GM12878 (cell line): Measurements from ENCODE around the gene TRAPPC6A. TPM values are rescaled to one million over a fixed set of nuclear protein-coding genes. Genes with fewer than 3 reads are reported as not detected.

ENCODE experiments used
- BMI1 ChIP-seq: fragments of 450-650 bp; IDR thresholded peaks from 2 replicates; pipeline ENCODE4 v1.6.1; 2016; ENCODE audit warnings: mild to moderate bottlenecking, moderate library complexity, borderline replicate concordance
- BRCA1 ChIP-seq: IDR thresholded peaks from 2 replicates; pipeline ENCODE4 v1.6.1; 2011; ENCODE audit warnings: low read depth, low read length, improper control_type of control experiment
- HDAC2 ChIP-seq: fragments of 200-600 bp; sonication (generic); IDR thresholded peaks from 2 replicates; pipeline ENCODE4 v1.6.1; 2017
- NBN ChIP-seq: fragments of 450-650 bp; IDR thresholded peaks from 2 replicates; pipeline ENCODE4 v1.6.1; 2016
- RAD51 ChIP-seq: fragments of 450-650 bp; IDR thresholded peaks from 2 replicates; pipeline ENCODE4 v1.6.1; 2016; ENCODE audit warnings: moderate library complexity, mild to moderate bottlenecking, inconsistent platforms
- TBL1XR1 ChIP-seq: IDR thresholded peaks from 2 replicates; pipeline ENCODE4 v1.6.1; 2012; ENCODE audit warnings: low read depth, low read length, improper control_type of control experiment
- polyA plus RNA-seq, 11 experiments: library from polyadenylated mRNA; depleted of rRNA in 4 of 11; unstranded in 6 of 11; stranded (reverse) in 5 of 11; fragments of >200 nt; fragmentation: Nextera tagmentation in 4 of 11; fragmentation: Illumina TruSeq in 1 of 11; extraction: Ambion mirVana in 4 of 11; extraction: Trizol in 1 of 11; gene quantifications; 1 replicate in 1 of 11; 2 replicates in 10 of 11; pipeline versions ENCODE4 v1.2.1 to v1.2.3, GENCODE V29; 2011 to 2016; ENCODE audit warnings: inconsistent platforms in 2 of 11, missing spikeins in 2 of 11, low read depth in 1 of 11
- total RNA-seq, 4 experiments: library from RNA; depleted of rRNA in 3 of 4; stranded (reverse); fragments of >200 nt in 3 of 4; fragmentation: Illumina TruSeq in 1 of 4; extraction: Trizol in 1 of 4; gene quantifications; 2 replicates each; pipeline versions ENCODE4 v1.2.1 to v1.2.3, GENCODE V29; 2013 to 2021
- TF ChIP-seq, protein P1 (sequence below): IDR thresholded peaks from 2 replicates; pipeline ENCODE4 v1.6.1; 2011; ENCODE audit warnings: borderline replicate concordance, low read depth, mild to moderate bottlenecking, moderate library complexity, mixed read lengths, low read length; ENCODE audit not compliant: insufficient read depth; ENCODE audit errors: extremely low read length
- TF ChIP-seq, protein P2 (sequence below): fragments of 450-650 bp; IDR thresholded peaks from 2 replicates; pipeline ENCODE4 v1.6.1; 2017; ENCODE audit warnings: mild to moderate bottlenecking, moderate library complexity
- TF ChIP-seq, protein P3 (sequence below): fragments of 450-650 bp; IDR thresholded peaks from 2 replicates; pipeline ENCODE4 v1.6.1; 2014; ENCODE audit warnings: mild to moderate bottlenecking

TRAPPC6A gene
- total and polyA plus RNA-seq, 10 of the 15 experiments (the other 5 are each of a cell fraction or from before 2014, with no cell fraction given) = 1.8 to 83.9 (median 35.8) TPM

DNA sequence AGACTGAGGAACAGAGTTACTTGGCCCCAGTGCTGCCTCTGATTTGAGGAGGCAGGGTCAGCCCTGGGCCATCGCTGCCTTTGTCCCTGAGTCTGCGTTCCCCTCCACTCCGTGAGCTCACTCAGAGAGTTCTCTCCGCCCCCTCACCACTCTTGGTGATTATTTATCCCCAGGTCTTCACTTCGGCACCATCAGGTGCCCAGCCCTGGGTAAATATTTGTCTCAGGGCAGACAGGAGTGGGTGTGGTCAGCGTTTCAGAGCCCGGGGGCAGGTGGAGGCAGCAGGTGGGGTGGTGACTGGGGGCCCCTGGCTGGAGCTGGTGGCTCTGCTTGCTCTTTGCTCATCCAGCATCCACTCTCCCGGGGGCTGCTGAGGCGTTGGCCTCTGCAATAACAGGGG is 64.4 kb downstream of the TRAPPC6A start (continued):
- TF ChIP-seq BMI1 = no peak
- TF ChIP-seq BRCA1 = no peak
- TF ChIP-seq RAD51 = no peak
- TF ChIP-seq, protein P1, sequence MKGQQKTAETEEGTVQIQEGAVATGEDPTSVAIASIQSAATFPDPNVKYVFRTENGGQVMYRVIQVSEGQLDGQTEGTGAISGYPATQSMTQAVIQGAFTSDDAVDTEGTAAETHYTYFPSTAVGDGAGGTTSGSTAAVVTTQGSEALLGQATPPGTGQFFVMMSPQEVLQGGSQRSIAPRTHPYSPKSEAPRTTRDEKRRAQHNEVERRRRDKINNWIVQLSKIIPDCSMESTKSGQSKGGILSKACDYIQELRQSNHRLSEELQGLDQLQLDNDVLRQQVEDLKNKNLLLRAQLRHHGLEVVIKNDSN = no peak
- no peak for TF ChIP-seq NBN
- TF ChIP-seq HDAC2 = no peak
- TF ChIP-seq, protein P2, sequence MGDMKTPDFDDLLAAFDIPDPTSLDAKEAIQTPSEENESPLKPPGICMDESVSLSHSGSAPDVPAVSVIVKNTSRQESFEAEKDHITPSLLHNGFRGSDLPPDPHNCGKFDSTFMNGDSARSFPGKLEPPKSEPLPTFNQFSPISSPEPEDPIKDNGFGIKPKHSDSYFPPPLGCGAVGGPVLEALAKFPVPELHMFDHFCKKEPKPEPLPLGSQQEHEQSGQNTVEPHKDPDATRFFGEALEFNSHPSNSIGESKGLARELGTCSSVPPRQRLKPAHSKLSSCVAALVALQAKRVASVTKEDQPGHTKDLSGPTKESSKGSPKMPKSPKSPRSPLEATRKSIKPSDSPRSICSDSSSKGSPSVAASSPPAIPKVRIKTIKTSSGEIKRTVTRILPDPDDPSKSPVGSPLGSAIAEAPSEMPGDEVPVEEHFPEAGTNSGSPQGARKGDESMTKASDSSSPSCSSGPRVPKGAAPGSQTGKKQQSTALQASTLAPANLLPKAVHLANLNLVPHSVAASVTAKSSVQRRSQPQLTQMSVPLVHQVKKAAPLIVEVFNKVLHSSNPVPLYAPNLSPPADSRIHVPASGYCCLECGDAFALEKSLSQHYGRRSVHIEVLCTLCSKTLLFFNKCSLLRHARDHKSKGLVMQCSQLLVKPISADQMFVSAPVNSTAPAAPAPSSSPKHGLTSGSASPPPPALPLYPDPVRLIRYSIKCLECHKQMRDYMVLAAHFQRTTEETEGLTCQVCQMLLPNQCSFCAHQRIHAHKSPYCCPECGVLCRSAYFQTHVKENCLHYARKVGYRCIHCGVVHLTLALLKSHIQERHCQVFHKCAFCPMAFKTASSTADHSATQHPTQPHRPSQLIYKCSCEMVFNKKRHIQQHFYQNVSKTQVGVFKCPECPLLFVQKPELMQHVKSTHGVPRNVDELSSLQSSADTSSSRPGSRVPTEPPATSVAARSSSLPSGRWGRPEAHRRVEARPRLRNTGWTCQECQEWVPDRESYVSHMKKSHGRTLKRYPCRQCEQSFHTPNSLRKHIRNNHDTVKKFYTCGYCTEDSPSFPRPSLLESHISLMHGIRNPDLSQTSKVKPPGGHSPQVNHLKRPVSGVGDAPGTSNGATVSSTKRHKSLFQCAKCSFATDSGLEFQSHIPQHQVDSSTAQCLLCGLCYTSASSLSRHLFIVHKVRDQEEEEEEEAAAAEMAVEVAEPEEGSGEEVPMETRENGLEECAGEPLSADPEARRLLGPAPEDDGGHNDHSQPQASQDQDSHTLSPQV = no peak
- no peak for TF ChIP-seq TBL1XR1
- TF ChIP-seq, protein P3, sequence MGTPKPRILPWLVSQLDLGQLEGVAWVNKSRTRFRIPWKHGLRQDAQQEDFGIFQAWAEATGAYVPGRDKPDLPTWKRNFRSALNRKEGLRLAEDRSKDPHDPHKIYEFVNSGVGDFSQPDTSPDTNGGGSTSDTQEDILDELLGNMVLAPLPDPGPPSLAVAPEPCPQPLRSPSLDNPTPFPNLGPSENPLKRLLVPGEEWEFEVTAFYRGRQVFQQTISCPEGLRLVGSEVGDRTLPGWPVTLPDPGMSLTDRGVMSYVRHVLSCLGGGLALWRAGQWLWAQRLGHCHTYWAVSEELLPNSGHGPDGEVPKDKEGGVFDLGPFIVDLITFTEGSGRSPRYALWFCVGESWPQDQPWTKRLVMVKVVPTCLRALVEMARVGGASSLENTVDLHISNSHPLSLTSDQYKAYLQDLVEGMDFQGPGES = no peak

Other genes with a start within 250 kb of the TRAPPC6A start
Only the 7 nearest of the 18 such genes appear.
- gene ZNF296, start 101.8 kb downstream of the TRAPPC6A start, total RNA-seq (2014; rRNA removed) = 2.0 and 3.5 TPM in 2 replicates
- gene ZNF296, start 101.8 kb downstream of the TRAPPC6A start, total RNA-seq (2014; rRNA removed; fragmentation: Illumina TruSeq; extraction: Trizol) = 0.83 and 0.98 TPM in 2 replicates
- gene ZNF296, start 101.8 kb downstream of the TRAPPC6A start, total RNA-seq (2021) = 21.3 and 23.5 TPM in 2 replicates
- 0.24 and 0.92 TPM in 2 replicates for gene ZNF296, start 101.8 kb downstream of the TRAPPC6A start, polyA plus RNA-seq (2011; rRNA removed)
- 0.53 TPM in 1 of 2 replicates, not detected in the other for gene ZNF296, start 101.8 kb downstream of the TRAPPC6A start, polyA plus RNA-seq (2014; fragmentation: Illumina TruSeq; extraction: Trizol)
- gene ZNF296, start 101.8 kb downstream of the TRAPPC6A start, polyA plus RNA-seq (2014; fragmentation: Nextera tagmentation; extraction: Ambion mirVana) = under 1 TPM in 1 of 2 experiments, not detected in 1; 0.44 TPM
- 7.5 and 11.8 TPM in 2 replicates for gene ZNF296, start 101.8 kb downstream of the TRAPPC6A start, polyA plus RNA-seq (2014; rRNA removed)
- gene ZNF296, start 101.8 kb downstream of the TRAPPC6A start, polyA plus RNA-seq (2016; fragmentation: Nextera tagmentation; extraction: Ambion mirVana) = 10 to 100 TPM; 21.9 to 23.6 TPM
- 36.9 and 44.8 TPM in 2 replicates for gene GEMIN7, start 99.0 kb downstream of the TRAPPC6A start, total RNA-seq (2014; rRNA removed)
- gene GEMIN7, start 99.0 kb downstream of the TRAPPC6A start, total RNA-seq (2014; rRNA removed; fragmentation: Illumina TruSeq; extraction: Trizol) = 25.2 and 26.5 TPM in 2 replicates
- 42.4 and 45.0 TPM in 2 replicates for gene GEMIN7, start 99.0 kb downstream of the TRAPPC6A start, total RNA-seq (2021)
- 27.5 and 43.3 TPM in 2 replicates for gene GEMIN7, start 99.0 kb downstream of the TRAPPC6A start, polyA plus RNA-seq (2011; rRNA removed)
- gene GEMIN7, start 99.0 kb downstream of the TRAPPC6A start, polyA plus RNA-seq (2014; fragmentation: Illumina TruSeq; extraction: Trizol) = 11.7 and 21.1 TPM in 2 replicates
- gene GEMIN7, start 99.0 kb downstream of the TRAPPC6A start, polyA plus RNA-seq (2014; fragmentation: Nextera tagmentation; extraction: Ambion mirVana) = 10 to 100 TPM; 51.6 to 55.3 TPM
- 43.9 and 48.5 TPM in 2 replicates for gene GEMIN7, start 99.0 kb downstream of the TRAPPC6A start, polyA plus RNA-seq (2014; rRNA removed)
- 10 to 100 TPM; 75.5 to 76.7 TPM for gene GEMIN7, start 99.0 kb downstream of the TRAPPC6A start, polyA plus RNA-seq (2016; fragmentation: Nextera tagmentation; extraction: Ambion mirVana)
- 18.3 and 21.3 TPM in 2 replicates for gene PPP1R37, start 85.1 kb downstream of the TRAPPC6A start, total RNA-seq (2014; rRNA removed)
- 4.0 and 5.1 TPM in 2 replicates for gene PPP1R37, start 85.1 kb downstream of the TRAPPC6A start, total RNA-seq (2014; rRNA removed; fragmentation: Illumina TruSeq; extraction: Trizol)
- 15.8 and 20.9 TPM in 2 replicates for gene PPP1R37, start 85.1 kb downstream of the TRAPPC6A start, total RNA-seq (2021)
- gene PPP1R37, start 85.1 kb downstream of the TRAPPC6A start, polyA plus RNA-seq (2011; rRNA removed) = 5.5 and 9.5 TPM in 2 replicates
- gene PPP1R37, start 85.1 kb downstream of the TRAPPC6A start, polyA plus RNA-seq (2014; fragmentation: Illumina TruSeq; extraction: Trizol) = 0.63 and 1.9 TPM in 2 replicates
- under 1 TPM in 1 of 2 experiments, not detected in 1; 0.09 TPM for gene PPP1R37, start 85.1 kb downstream of the TRAPPC6A start, polyA plus RNA-seq (2014; fragmentation: Nextera tagmentation; extraction: Ambion mirVana)
- gene PPP1R37, start 85.1 kb downstream of the TRAPPC6A start, polyA plus RNA-seq (2014; rRNA removed) = 17.5 and 20.7 TPM in 2 replicates
- 1 to 10 TPM; 2.2 to 4.1 TPM for gene PPP1R37, start 85.1 kb downstream of the TRAPPC6A start, polyA plus RNA-seq (2016; fragmentation: Nextera tagmentation; extraction: Ambion mirVana)
- 0.05 and 0.06 TPM in 2 replicates for gene NKPD1, start 17.3 kb downstream of the TRAPPC6A start, total RNA-seq (2014; rRNA removed)
- not detected in 2 replicates for gene NKPD1, start 17.3 kb downstream of the TRAPPC6A start, total RNA-seq (2014; rRNA removed; fragmentation: Illumina TruSeq; extraction: Trizol)
- gene NKPD1, start 17.3 kb downstream of the TRAPPC6A start, total RNA-seq (2021) = 0.05 and 0.13 TPM in 2 replicates
- gene NKPD1, start 17.3 kb downstream of the TRAPPC6A start, polyA plus RNA-seq (2011; rRNA removed) = not detected in 2 replicates
- gene NKPD1, start 17.3 kb downstream of the TRAPPC6A start, polyA plus RNA-seq (2014; fragmentation: Illumina TruSeq; extraction: Trizol) = not detected in 2 replicates
- not detected for gene NKPD1, start 17.3 kb downstream of the TRAPPC6A start, polyA plus RNA-seq (2014; fragmentation: Nextera tagmentation; extraction: Ambion mirVana)
- gene NKPD1, start 17.3 kb downstream of the TRAPPC6A start, polyA plus RNA-seq (2014; rRNA removed) = 0.04 and 0.18 TPM in 2 replicates
- gene NKPD1, start 17.3 kb downstream of the TRAPPC6A start, polyA plus RNA-seq (2016; fragmentation: Nextera tagmentation; extraction: Ambion mirVana) = not detected
- gene BLOC1S3, start 547 bp upstream of the TRAPPC6A start, total RNA-seq (2014; rRNA removed) = 4.2 and 4.4 TPM in 2 replicates
- 3.6 and 4.1 TPM in 2 replicates for gene BLOC1S3, start 547 bp upstream of the TRAPPC6A start, total RNA-seq (2014; rRNA removed; fragmentation: Illumina TruSeq; extraction: Trizol)
- 17.0 and 18.3 TPM in 2 replicates for gene BLOC1S3, start 547 bp upstream of the TRAPPC6A start, total RNA-seq (2021)
- gene BLOC1S3, start 547 bp upstream of the TRAPPC6A start, polyA plus RNA-seq (2011; rRNA removed) = 4.5 and 10.0 TPM in 2 replicates
- 8.0 and 9.3 TPM in 2 replicates for gene BLOC1S3, start 547 bp upstream of the TRAPPC6A start, polyA plus RNA-seq (2014; fragmentation: Illumina TruSeq; extraction: Trizol)
- gene BLOC1S3, start 547 bp upstream of the TRAPPC6A start, polyA plus RNA-seq (2014; fragmentation: Nextera tagmentation; extraction: Ambion mirVana) = 10 to 100 TPM; 10.0 to 14.5 TPM
- 10.8 and 14.9 TPM in 2 replicates for gene BLOC1S3, start 547 bp upstream of the TRAPPC6A start, polyA plus RNA-seq (2014; rRNA removed)
- gene BLOC1S3, start 547 bp upstream of the TRAPPC6A start, polyA plus RNA-seq (2016; fragmentation: Nextera tagmentation; extraction: Ambion mirVana) = 10 to 100 TPM; 14.7 to 15.0 TPM
- gene EXOC3L2, start 67.2 kb upstream of the TRAPPC6A start, total RNA-seq (2014; rRNA removed) = not detected in 2 replicates
- not detected in 2 replicates for gene EXOC3L2, start 67.2 kb upstream of the TRAPPC6A start, total RNA-seq (2014; rRNA removed; fragmentation: Illumina TruSeq; extraction: Trizol)
- gene EXOC3L2, start 67.2 kb upstream of the TRAPPC6A start, total RNA-seq (2021) = 0.08 TPM in 1 of 2 replicates, not detected in the other
- gene EXOC3L2, start 67.2 kb upstream of the TRAPPC6A start, polyA plus RNA-seq (2011; rRNA removed) = not detected in 2 replicates
- not detected in 2 replicates for gene EXOC3L2, start 67.2 kb upstream of the TRAPPC6A start, polyA plus RNA-seq (2014; fragmentation: Illumina TruSeq; extraction: Trizol)
- not detected for gene EXOC3L2, start 67.2 kb upstream of the TRAPPC6A start, polyA plus RNA-seq (2014; fragmentation: Nextera tagmentation; extraction: Ambion mirVana)
- not detected in 2 replicates for gene EXOC3L2, start 67.2 kb upstream of the TRAPPC6A start, polyA plus RNA-seq (2014; rRNA removed)
- gene EXOC3L2, start 67.2 kb upstream of the TRAPPC6A start, polyA plus RNA-seq (2016; fragmentation: Nextera tagmentation; extraction: Ambion mirVana) = not detected
- 4.5 and 6.4 TPM in 2 replicates for gene MARK4, start 73.0 kb upstream of the TRAPPC6A start, total RNA-seq (2014; rRNA removed)
- 3.7 and 3.8 TPM in 2 replicates for gene MARK4, start 73.0 kb upstream of the TRAPPC6A start, total RNA-seq (2014; rRNA removed; fragmentation: Illumina TruSeq; extraction: Trizol)
- gene MARK4, start 73.0 kb upstream of the TRAPPC6A start, total RNA-seq (2021) = 20.4 and 24.3 TPM in 2 replicates
- gene MARK4, start 73.0 kb upstream of the TRAPPC6A start, polyA plus RNA-seq (2011; rRNA removed) = 6.6 TPM in 2 replicates
- 7.8 and 16.9 TPM in 2 replicates for gene MARK4, start 73.0 kb upstream of the TRAPPC6A start, polyA plus RNA-seq (2014; fragmentation: Illumina TruSeq; extraction: Trizol)
- under 1 TPM; 0.66 TPM for gene MARK4, start 73.0 kb upstream of the TRAPPC6A start, polyA plus RNA-seq (2014; fragmentation: Nextera tagmentation; extraction: Ambion mirVana)
- gene MARK4, start 73.0 kb upstream of the TRAPPC6A start, polyA plus RNA-seq (2014; rRNA removed) = 10.5 and 12.1 TPM in 2 replicates
- gene MARK4, start 73.0 kb upstream of the TRAPPC6A start, polyA plus RNA-seq (2016; fragmentation: Nextera tagmentation; extraction: Ambion mirVana) = 1 to 10 TPM; 2.0 to 2.7 TPM